Cortex of kidney (tissue), 1 donor: ENCODE results near the gene FOXL3.
"Not testable (repeated sequence)": the region's sequence is repeated elsewhere in the genome, so short reads cannot be mapped to it uniquely, and the experiment has no call there.

ENCODE experiments used
- DNase-seq: peaks from one replicate; lab custom pipeline; 2025; lab: John Stamatoyannopoulos, UW

The FOXL3 gene

GRCh38 chr7:289209-289755 lies 688 bp upstream of the FOXL3 start:
- DNase-seq: no peak

GRCh38 chr7:290554-291372 lies 793 bp downstream of the FOXL3 start:
- no peak for DNase-seq

GRCh38 chr7:291373-292092 lies 1.6 kb downstream of the FOXL3 start:
- no peak for DNase-seq

GRCh38 chr7:292226-292625 lies 2.3 kb downstream of the FOXL3 start:
- DNase-seq: no peak

- no peak for DNase-seq
Observed at GRCh38 chr7:292826-293225, 2.9 kb downstream of the FOXL3 start.

GRCh38 chr7:293681-294439 lies 3.9 kb downstream of the FOXL3 start:
- DNase-seq: no peak

GRCh38 chr7:294440-295154 lies 4.6 kb downstream of the FOXL3 start:
- DNase-seq: no peak

GRCh38 chr7:295155-296154 lies 5.5 kb downstream of the FOXL3 start:
- DNase-seq: no peak

- DNase-seq: no peak
Observed at GRCh38 chr7:296373-296945, 6.5 kb downstream of the FOXL3 start.

GRCh38 chr7:297141-297540 lies 7.2 kb downstream of the FOXL3 start:
- DNase-seq: not testable (repeated sequence)

- DNase-seq: no peak
Observed at GRCh38 chr7:297611-298374, 7.8 kb downstream of the FOXL3 start.

- DNase-seq: no peak
Observed at GRCh38 chr7:298375-298702, 8.4 kb downstream of the FOXL3 start.

GRCh38 chr7:298743-299142 lies 8.8 kb downstream of the FOXL3 start:
- DNase-seq: no peak

- DNase-seq: no peak
Observed at GRCh38 chr7:299169-299568, 9.2 kb downstream of the FOXL3 start.

- DNase-seq: no peak
Observed at GRCh38 chr7:299628-300027, 9.7 kb downstream of the FOXL3 start.

- no peak for DNase-seq
Observed at GRCh38 chr7:300048-300447, 10.1 kb downstream of the FOXL3 start.

GRCh38 chr7:300546-301290 lies 10.7 kb downstream of the FOXL3 start:
- no peak for DNase-seq

- no peak for DNase-seq
Observed at GRCh38 chr7:301291-302053, 11.5 kb downstream of the FOXL3 start.
